OCI-LY3 (cell line): ENCODE measurements around the gene TSPYL6.

Experiments
- H2AFZ ChIP-seq: fragments of 200-600, 300-600 bp; shearing (Covaris generic); 2 replicates; pipeline ENCODE4 v1.6.0; 2014; ENCODE audit warnings: antibody characterized with exemption, low read depth, low read length
- H3K27ac ChIP-seq: fragments of 200-600, 300-600 bp; sonication (generic); 2 replicates; pipeline ENCODE4 v1.5.1; 2014; ENCODE audit warnings: mild to moderate bottlenecking, low read length, moderate library complexity, mixed read lengths
- H3K27me3 ChIP-seq: fragments of 200-600, 300-600 bp; sonication (generic); 2 replicates; pipeline ENCODE4 v1.6.1; 2014; ENCODE audit warnings: low read depth, low read length, mixed read lengths
- H3K36me3 ChIP-seq: fragments of 200-600, 300-600 bp; sonication (generic); replicated peaks from 2 replicates; pipeline ENCODE3; 2014; ENCODE audit warnings: low read depth, low read length, mixed read lengths
- H3K4me1 ChIP-seq: fragments of 300-600, 200-600 bp; sonication (generic); 2 replicates; pipeline ENCODE4 v1.6.1; 2014; ENCODE audit warnings: low read length, mixed read lengths
- H3K4me2 ChIP-seq: fragments of 200-600, 300-600 bp; sonication (generic); 2 replicates; pipeline ENCODE4 v1.6.1; 2014; ENCODE audit warnings: low read length, mixed read lengths
- H3K4me3 ChIP-seq: fragments of 300-600, 200-600 bp; sonication (generic); 2 replicates; pipeline ENCODE4 v1.5.1; 2014; ENCODE audit warnings: antibody characterized with exemption, mild to moderate bottlenecking, low read length, moderate library complexity
- H3K79me2 ChIP-seq: fragments of 300-600, 200-600 bp; shearing (Covaris generic); 2 replicates; pipeline ENCODE4 v1.6.1; 2014; ENCODE audit warnings: mild to moderate bottlenecking, low read length, mixed read lengths
- H3K9ac ChIP-seq: fragments of 300-600, 200-600 bp; shearing (Covaris generic); 2 replicates; pipeline ENCODE4 v1.6.0; 2014; ENCODE audit warnings: mild to moderate bottlenecking, low read length, moderate library complexity
- H3K9me3 ChIP-seq: fragments of 200-600, 300-600 bp; shearing (Covaris generic); 2 replicates; pipeline ENCODE4 v1.6.1; 2014; ENCODE audit warnings: low read length, mixed read lengths; ENCODE audit not compliant: insufficient read depth
- H4K20me1 ChIP-seq: fragments of 200-600, 300-600 bp; sonication (generic); 2 replicates; pipeline ENCODE4 v1.6.1; 2016; ENCODE audit warnings: low read length, mixed read lengths; ENCODE audit not compliant: insufficient read depth
- CTCF ChIP-seq: fragments of 200-600, 300-600 bp; sonication (generic); IDR thresholded peaks from 2 replicates; pipeline ENCODE4 v1.5.1; 2014; ENCODE audit warnings: antibody characterized with exemption, low read length, low read depth
- EZH2phosphoT487 ChIP-seq: fragments of 200-600 bp; shearing (Covaris generic); IDR thresholded peaks from 2 replicates; pipeline ENCODE4 v1.6.1; 2018; ENCODE audit warnings: antibody characterized with exemption, mixed run types, low read depth

Gene TSPYL6

GRCh38 chr2:54290356-54291025 lies 34.5 kb upstream of the TSPYL6 start:
- no peak overlapping the region for H2AFZ ChIP-seq
- H3K27ac ChIP-seq = no peak overlapping the region
- TF ChIP-seq EZH2phosphoT487 (no peak), CTCF (no peak)
- no peaks in the 10 kb centered on the region for H3K9me3 ChIP-seq
- no peaks in the 10 kb centered on the region for H3K4me1 ChIP-seq
- no peaks in the 10 kb centered on the region for H3K79me2 ChIP-seq
- H3K36me3 ChIP-seq = no peaks in the 10 kb centered on the region
- no peaks in the 10 kb centered on the region for H4K20me1 ChIP-seq
- no peak overlapping the region for H3K4me3 ChIP-seq
- H3K4me2 ChIP-seq = no peak overlapping the region
- no peak overlapping the region for H3K9ac ChIP-seq
- H3K27me3 ChIP-seq = no peaks in the 10 kb centered on the region

- Histone ChIP-seq H3K27ac (no peak overlapping the region), H3K27me3 (no peaks in the 10 kb centered on the region)
Measured at GRCh38 chr2:54289917-54290316, 33.9 kb upstream of the TSPYL6 start.

GRCh38 chr2:54287532-54287931 lies 31.5 kb upstream of the TSPYL6 start:
- H3K27ac ChIP-seq = no peak overlapping the region
- H3K9me3 ChIP-seq = no peaks in the 10 kb centered on the region
- no peaks in the 10 kb centered on the region for H3K4me1 ChIP-seq
- no peak overlapping the region for H2AFZ ChIP-seq
- H3K36me3 ChIP-seq = no peaks in the 10 kb centered on the region
- no peaks in the 10 kb centered on the region for H3K79me2 ChIP-seq
- no peak overlapping the region for H3K4me2 ChIP-seq
- H4K20me1 ChIP-seq = no peaks in the 10 kb centered on the region
- no peak overlapping the region for H3K4me3 ChIP-seq
- H3K27me3 ChIP-seq = no peaks in the 10 kb centered on the region
- TF ChIP-seq EZH2phosphoT487 = no peak
- TF ChIP-seq CTCF = no peak
- H3K9ac ChIP-seq = no peak overlapping the region

More at GRCh38 chr2:54289917-54290316, 33.9 kb upstream of the TSPYL6 start:
- TF ChIP-seq EZH2phosphoT487 (no peak), CTCF (no peak)
- no peak overlapping the region for H2AFZ ChIP-seq
- H3K36me3 ChIP-seq = no peaks in the 10 kb centered on the region
- no peaks in the 10 kb centered on the region for H4K20me1 ChIP-seq
- no peak overlapping the region for H3K4me2 ChIP-seq
- H3K4me1 ChIP-seq = no peaks in the 10 kb centered on the region
- no peaks in the 10 kb centered on the region for H3K9me3 ChIP-seq
- no peak overlapping the region for H3K9ac ChIP-seq
- no peaks in the 10 kb centered on the region for H3K79me2 ChIP-seq
- H3K4me3 ChIP-seq = no peak overlapping the region

GRCh38 chr2:54285451-54285850 lies 29.4 kb upstream of the TSPYL6 start:
- Histone ChIP-seq H3K79me2 (no peaks in the 10 kb centered on the region), H3K36me3 (no peaks in the 10 kb centered on the region), H3K27me3 (no peaks in the 10 kb centered on the region), H3K9me3 (no peaks in the 10 kb centered on the region), H3K4me1 (no peaks in the 10 kb centered on the region), H3K4me3 (no peak overlapping the region), H4K20me1 (no peaks in the 10 kb centered on the region), H2AFZ (no peak overlapping the region), H3K4me2 (no peak overlapping the region), H3K27ac (no peak overlapping the region), H3K9ac (no peak overlapping the region)
- no peak for TF ChIP-seq EZH2phosphoT487
- TF ChIP-seq CTCF = no peak
